ENCODE results near the gene C16orf54.
"Not testable (repeated sequence)": the region's sequence is repeated elsewhere in the genome, so short reads cannot be mapped to it uniquely, and the experiment has no call there.

The C16orf54 gene

DNA sequence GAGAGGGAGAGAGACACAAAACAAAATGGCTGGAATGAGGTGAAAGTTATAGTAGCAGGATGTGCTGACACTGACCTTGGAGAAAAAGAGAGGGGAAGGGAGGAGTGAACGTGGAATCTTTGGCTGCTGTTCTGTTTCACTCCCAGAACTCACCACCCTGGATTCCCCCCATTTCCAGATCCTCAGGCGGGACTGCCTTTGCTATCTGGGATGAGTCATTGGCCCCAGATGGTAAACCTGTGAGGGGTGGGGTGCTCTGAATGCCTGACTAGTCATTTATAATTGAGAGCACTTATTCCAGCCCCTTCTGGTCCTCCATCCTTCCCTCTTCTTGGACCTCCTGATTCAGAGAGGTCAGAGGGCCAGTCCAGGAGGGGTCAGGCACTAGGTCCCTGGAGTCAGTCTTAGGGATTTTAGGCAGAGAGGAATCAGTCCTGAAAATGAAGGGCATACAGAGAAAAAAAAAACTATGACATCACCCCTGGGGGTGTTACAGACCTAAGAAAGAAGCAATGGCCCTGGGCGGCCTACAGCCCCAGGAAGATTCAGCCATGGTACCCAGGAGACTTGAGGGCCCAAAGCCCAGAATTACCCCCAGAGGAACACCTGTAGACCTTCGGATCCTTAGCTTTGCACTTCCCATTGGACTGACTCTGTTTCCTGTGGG is 30.1 kb upstream of the C16orf54 start:
- peak; percentile 63 for DNase-seq (ENCODE audit: extremely low read depth, low read depth)
- no peak overlapping the region for H3K4me3 ChIP-seq (replicated peaks; ENCODE audit: low read depth, low read length)
- TF ChIP-seq, protein P1, sequence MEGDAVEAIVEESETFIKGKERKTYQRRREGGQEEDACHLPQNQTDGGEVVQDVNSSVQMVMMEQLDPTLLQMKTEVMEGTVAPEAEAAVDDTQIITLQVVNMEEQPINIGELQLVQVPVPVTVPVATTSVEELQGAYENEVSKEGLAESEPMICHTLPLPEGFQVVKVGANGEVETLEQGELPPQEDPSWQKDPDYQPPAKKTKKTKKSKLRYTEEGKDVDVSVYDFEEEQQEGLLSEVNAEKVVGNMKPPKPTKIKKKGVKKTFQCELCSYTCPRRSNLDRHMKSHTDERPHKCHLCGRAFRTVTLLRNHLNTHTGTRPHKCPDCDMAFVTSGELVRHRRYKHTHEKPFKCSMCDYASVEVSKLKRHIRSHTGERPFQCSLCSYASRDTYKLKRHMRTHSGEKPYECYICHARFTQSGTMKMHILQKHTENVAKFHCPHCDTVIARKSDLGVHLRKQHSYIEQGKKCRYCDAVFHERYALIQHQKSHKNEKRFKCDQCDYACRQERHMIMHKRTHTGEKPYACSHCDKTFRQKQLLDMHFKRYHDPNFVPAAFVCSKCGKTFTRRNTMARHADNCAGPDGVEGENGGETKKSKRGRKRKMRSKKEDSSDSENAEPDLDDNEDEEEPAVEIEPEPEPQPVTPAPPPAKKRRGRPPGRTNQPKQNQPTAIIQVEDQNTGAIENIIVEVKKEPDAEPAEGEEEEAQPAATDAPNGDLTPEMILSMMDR (IDR thresholded peaks at IDR 0.05; ENCODE audit: low read depth, low read length, missing control alignments) = no peak

DNA sequence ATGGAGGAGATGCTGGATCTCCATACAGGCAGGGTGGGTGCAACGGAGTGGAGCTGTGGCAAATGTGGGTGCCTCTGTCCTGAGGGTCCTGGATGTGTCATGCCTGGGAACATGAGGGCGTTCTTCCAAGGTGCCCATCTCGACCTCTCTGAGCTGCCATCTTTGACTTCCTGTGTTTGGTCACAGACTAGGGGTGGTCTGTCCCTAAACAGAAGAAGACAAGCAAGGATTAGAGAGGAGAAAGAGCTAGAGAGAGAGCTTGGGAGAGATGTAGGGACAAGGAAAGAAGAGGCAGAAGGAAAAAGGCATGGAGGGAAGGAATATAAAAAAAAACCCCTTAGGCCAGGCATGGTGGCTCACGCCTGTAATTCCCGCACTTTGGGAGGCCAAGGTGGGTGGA is 28.9 kb upstream of the C16orf54 start:
- TF ChIP-seq, protein P1 (IDR thresholded peaks at IDR 0.05; ENCODE audit: low read depth, low read length, missing control alignments) = no peak
- H3K4me3 ChIP-seq (replicated peaks; ENCODE audit: low read depth, low read length) = no peak overlapping the region
- no peak for DNase-seq (ENCODE audit: extremely low read depth, low read depth)

DNA sequence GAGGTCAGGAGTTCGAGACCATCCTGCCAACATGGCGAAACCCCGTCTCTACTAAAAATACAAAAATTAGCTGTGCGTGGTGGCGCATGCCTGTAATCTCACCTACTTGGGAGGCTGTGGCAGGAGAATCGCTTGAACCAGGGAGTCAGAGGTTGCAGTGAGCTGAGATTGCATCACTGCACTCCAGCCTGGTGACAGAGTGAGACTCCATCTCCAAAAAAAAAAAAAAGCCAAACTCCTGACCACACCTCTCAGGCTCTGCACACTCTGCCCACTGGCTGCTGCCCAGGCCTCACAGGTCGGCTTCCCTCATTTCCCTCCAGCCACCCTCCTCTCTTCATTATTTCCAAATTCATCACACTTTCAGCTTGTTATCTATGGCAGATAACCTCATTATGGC is 26.5 kb upstream of the C16orf54 start:
- H3K4me3 ChIP-seq (replicated peaks; ENCODE audit: low read depth, low read length); DNase-seq (ENCODE audit: extremely low read depth, low read depth): not testable (repeated sequence)

DNA sequence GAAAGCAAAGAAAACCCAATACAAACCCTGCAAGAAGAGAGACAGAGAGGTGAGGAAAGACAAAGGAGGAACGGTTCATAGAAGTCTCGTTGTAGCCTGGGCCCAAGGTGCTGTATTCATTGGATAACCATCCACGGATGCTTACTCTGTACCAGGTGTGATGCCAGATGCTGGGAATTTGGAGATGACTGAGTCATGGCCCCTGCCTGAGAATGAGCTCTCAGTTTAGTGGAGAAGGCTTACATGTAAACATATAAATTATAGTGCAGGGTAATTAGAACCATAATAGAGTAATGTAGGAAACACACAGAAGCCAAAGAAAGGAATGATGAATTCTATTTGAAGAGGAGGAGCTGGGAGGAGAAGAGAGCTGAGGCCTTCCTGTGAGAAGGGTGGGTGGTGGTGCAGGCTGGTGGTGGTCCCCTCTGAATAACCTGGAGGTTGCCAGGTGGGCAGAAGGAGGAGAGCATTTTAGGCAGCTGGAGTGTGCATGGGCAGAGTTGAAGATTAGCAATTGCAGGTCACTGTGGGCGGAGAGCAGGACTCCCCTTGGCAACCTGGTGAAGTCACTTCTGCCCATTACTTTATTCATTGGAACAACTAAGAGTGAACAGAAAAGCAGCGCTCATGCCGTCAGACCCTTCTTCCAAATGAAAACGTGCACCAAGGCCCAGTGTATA is 24.6 kb upstream of the C16orf54 start:
- DNase-seq (ENCODE audit: extremely low read depth, low read depth) = no peak
- H3K4me3 ChIP-seq (replicated peaks; ENCODE audit: low read depth, low read length) = no peak overlapping the region
- TF ChIP-seq, protein P1 (IDR thresholded peaks at IDR 0.05; ENCODE audit: low read depth, low read length, missing control alignments) = no peak

DNA sequence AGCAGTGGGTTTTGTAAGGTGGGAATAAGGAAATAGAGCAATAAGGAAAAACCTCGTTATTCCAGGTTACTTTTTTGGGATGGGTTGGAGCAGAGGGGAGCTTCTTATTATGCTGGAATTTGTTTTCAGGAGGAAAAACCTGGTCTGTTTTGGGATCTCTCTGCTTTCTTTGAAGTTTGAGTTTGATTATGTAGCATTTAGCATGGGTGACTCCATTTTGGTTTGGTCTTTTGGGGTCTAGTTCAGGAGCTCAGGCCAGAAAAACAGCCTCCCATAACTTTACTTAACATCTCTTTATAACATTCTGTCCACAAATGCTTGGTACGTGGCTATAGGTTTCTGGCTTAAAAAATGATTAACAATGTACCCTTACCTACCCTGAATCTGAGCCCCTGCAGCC is 23.7 kb upstream of the C16orf54 start:
- no peak overlapping the region for H3K4me3 ChIP-seq (replicated peaks; ENCODE audit: low read depth, low read length)
- no peak for DNase-seq (ENCODE audit: extremely low read depth, low read depth)
- TF ChIP-seq, protein P1 (IDR thresholded peaks at IDR 0.05; ENCODE audit: low read depth, low read length, missing control alignments) = no peak

DNA sequence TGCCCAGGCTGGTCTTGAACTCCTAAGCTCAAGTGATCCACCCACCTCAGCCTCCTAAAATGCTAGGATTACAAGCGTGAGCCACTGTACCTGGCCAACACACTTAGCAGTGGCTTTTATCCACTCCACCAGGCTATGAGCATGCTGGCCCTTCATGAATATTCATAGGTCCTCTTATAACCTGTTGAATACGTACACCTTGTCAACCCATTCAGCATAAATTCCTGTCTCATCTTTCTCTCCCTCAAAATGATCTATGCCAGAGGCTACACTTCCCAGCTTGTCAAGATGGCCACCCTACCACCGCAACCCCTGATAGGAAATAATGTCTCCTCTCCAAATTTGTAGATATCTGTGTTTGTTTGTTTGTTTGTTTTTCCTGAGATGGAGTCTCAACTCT is 21.3 kb upstream of the C16orf54 start:
- TF ChIP-seq, protein P1 (IDR thresholded peaks at IDR 0.05; ENCODE audit: low read depth, low read length, missing control alignments) = no peak
- H3K4me3 ChIP-seq (replicated peaks; ENCODE audit: low read depth, low read length) = no peak overlapping the region
- DNase-seq (ENCODE audit: extremely low read depth, low read depth) = no peak

DNA sequence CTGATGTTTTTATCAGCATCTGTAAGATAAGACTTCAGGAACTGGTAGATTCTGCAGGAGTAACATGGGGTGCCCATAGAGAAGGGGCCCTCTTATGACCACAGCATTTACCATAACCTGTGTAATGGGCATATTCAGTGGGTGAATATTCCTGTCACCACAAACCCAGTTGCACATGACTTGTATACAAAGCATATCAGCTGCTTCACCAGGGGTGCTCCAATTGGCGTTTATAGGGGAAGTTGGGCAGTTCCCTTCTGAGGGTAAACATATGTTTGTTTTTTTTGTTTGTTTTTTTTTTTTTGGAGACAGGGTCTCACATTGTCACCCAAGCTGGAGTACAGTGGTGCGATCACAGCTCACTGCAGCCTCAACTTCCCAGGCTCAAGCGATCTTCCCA is 20.8 kb upstream of the C16orf54 start:
- no peak overlapping the region for H3K4me3 ChIP-seq (replicated peaks; ENCODE audit: low read depth, low read length)
- TF ChIP-seq, protein P1 (IDR thresholded peaks at IDR 0.05; ENCODE audit: low read depth, low read length, missing control alignments) = no peak
- no peak for DNase-seq (ENCODE audit: extremely low read depth, low read depth)
